HEK293 (cell line): ENCODE measurements around the gene LMTK2.

Experiments used
- CTCF ChIA-PET: fragments of 350-600 bp; formaldehyde crosslinking; extraction: SDS; loops from one replicate; lab custom pipeline; 2021; ENCODE audit warnings: antibody characterized with exemption; lab: Yijun Ruan, JAX
- POLR2A ChIA-PET: fragments of 300-600 bp; formaldehyde crosslinking; extraction: SDS; loops from one replicate; lab custom pipeline; 2020; ENCODE audit warnings: antibody characterized with exemption, inconsistent platforms; lab: Yijun Ruan, JAX
- H3K27ac ChIP-seq: fragments of 200-500 bp; sonication (Bioruptor generic); 2 replicates; pipeline ENCODE4 v1.5.1; 2014; ENCODE audit warnings: low read depth, low read length, control low read depth, inconsistent platforms; ENCODE audit errors: extremely low read depth
- H3K36me3 ChIP-seq, 2 experiments: fragments of 200-500 bp in 1 of 2; sonication (Bioruptor generic) in 1 of 2; 1 replicate in 1 of 2; 2 replicates in 1 of 2; pipeline ENCODE4 v1.5.1; 2014 to 2017; ENCODE audit warnings: inconsistent platforms in 2 of 2, low read length in 2 of 2; ENCODE audit not compliant: control insufficient read depth in 2 of 2, insufficient read depth in 1 of 2
- H3K4me1 ChIP-seq: fragments of 200-500 bp; sonication (Bioruptor generic); 2 replicates; pipeline ENCODE4 v1.5.1; 2014; ENCODE audit warnings: mild to moderate bottlenecking, low read length, inconsistent platforms; ENCODE audit not compliant: control insufficient read depth, insufficient read depth
- H3K4me3 ChIP-seq: 2 replicates; pipeline ENCODE4 v1.5.1; 2011; ENCODE audit warnings: low read depth, mild to moderate bottlenecking, control low read depth, low read length, moderate library complexity
- H3K9me3 ChIP-seq: fragments of 200-500 bp; sonication (Bioruptor generic); 2 replicates; pipeline ENCODE4 v1.5.1; 2014; ENCODE audit warnings: low read depth, low read length, inconsistent platforms; ENCODE audit not compliant: control insufficient read depth, insufficient read depth
- GLIS2 ChIP-seq: fragments of 450-650 bp; formaldehyde crosslinking; IDR thresholded peaks from 2 replicates; pipeline ENCODE4 v1.5.1; 2016; ENCODE audit warnings: missing biosample characterization, missing genetic modification characterization
- KLF1 ChIP-seq: fragments of 450-650 bp; formaldehyde crosslinking; IDR thresholded peaks from 2 replicates; pipeline ENCODE4 v1.5.1; 2016; ENCODE audit warnings: missing biosample characterization, missing genetic modification characterization
- KLF16 ChIP-seq: fragments of 450-650 bp; formaldehyde crosslinking; IDR thresholded peaks from 2 replicates; pipeline ENCODE4 v1.5.1; 2017; ENCODE audit warnings: missing biosample characterization, missing genetic modification characterization
- KLF9 ChIP-seq: fragments of 450-650 bp; formaldehyde crosslinking; IDR thresholded peaks from 2 replicates; pipeline ENCODE4 v1.5.1; 2016; ENCODE audit warnings: missing biosample characterization, missing genetic modification characterization, low read depth
- MZF1 ChIP-seq: fragments of 450-650 bp; formaldehyde crosslinking; IDR thresholded peaks from 2 replicates; pipeline ENCODE4 v1.5.1; 2017; ENCODE audit warnings: missing biosample characterization, missing genetic modification characterization, borderline replicate concordance
- PRDM10 ChIP-seq: fragments of 450-650 bp; formaldehyde crosslinking; IDR thresholded peaks from 2 replicates; pipeline ENCODE4 v1.5.1; 2016; ENCODE audit warnings: missing biosample characterization, missing genetic modification characterization
- PRDM4 ChIP-seq: fragments of 450-650 bp; formaldehyde crosslinking; IDR thresholded peaks from 2 replicates; pipeline ENCODE4 v1.5.1; 2017; ENCODE audit warnings: missing biosample characterization, missing genetic modification characterization
- RBAK ChIP-seq: fragments of 450-650 bp; formaldehyde crosslinking; IDR thresholded peaks from 2 replicates; pipeline ENCODE4 v1.5.1; 2016; ENCODE audit warnings: missing biosample characterization, missing genetic modification characterization
- REPIN1 ChIP-seq: fragments of 450-650 bp; formaldehyde crosslinking; IDR thresholded peaks from 2 replicates; pipeline ENCODE4 v1.5.1; 2017; ENCODE audit warnings: missing biosample characterization, missing genetic modification characterization, low read depth
- SETDB1 ChIP-seq: IDR thresholded peaks from one replicate; pipeline ENCODE4 v1.6.1; 2017; ENCODE audit warnings: mild to moderate bottlenecking, low read length, moderate library complexity, mixed read lengths; ENCODE audit not compliant: insufficient read length
- ZBTB44 ChIP-seq: fragments of 450-650 bp; IDR thresholded peaks from 2 replicates; pipeline ENCODE4 v1.5.1; 2018; ENCODE audit warnings: missing biosample characterization, mild to moderate bottlenecking, missing genetic modification characterization
- ZNF114 ChIP-seq: fragments of 450-650 bp; formaldehyde crosslinking; IDR thresholded peaks from 2 replicates; pipeline ENCODE4 v1.5.0; 2017; ENCODE audit warnings: missing biosample characterization, missing genetic modification characterization
- ZNF133 ChIP-seq: fragments of 450-650 bp; formaldehyde crosslinking; IDR thresholded peaks from 2 replicates; pipeline ENCODE4 v1.5.1; 2016; ENCODE audit warnings: missing biosample characterization, missing genetic modification characterization
- ZNF148 ChIP-seq: fragments of 450-650 bp; formaldehyde crosslinking; IDR thresholded peaks from 2 replicates; pipeline ENCODE4 v1.5.0; 2017; ENCODE audit warnings: missing biosample characterization, missing genetic modification characterization, borderline replicate concordance
- ZNF175 ChIP-seq: fragments of 450-650 bp; formaldehyde crosslinking; IDR thresholded peaks from 2 replicates; pipeline ENCODE4 v1.5.1; 2016; ENCODE audit warnings: missing biosample characterization, missing genetic modification characterization
- ZNF211 ChIP-seq: fragments of 450-650 bp; formaldehyde crosslinking; IDR thresholded peaks from 2 replicates; pipeline ENCODE4 v1.5.1; 2016; ENCODE audit warnings: low read depth, missing biosample characterization, missing genetic modification characterization
- ZNF239 ChIP-seq: fragments of 450-650 bp; formaldehyde crosslinking; IDR thresholded peaks from 2 replicates; pipeline ENCODE4 v1.5.1; 2016; ENCODE audit warnings: missing biosample characterization, missing genetic modification characterization
- ZNF404 ChIP-seq: fragments of 450-650 bp; formaldehyde crosslinking; IDR thresholded peaks from 2 replicates; pipeline ENCODE4 v1.5.1; 2017; ENCODE audit warnings: missing biosample characterization, missing genetic modification characterization
- ZNF549 ChIP-seq: fragments of 450-650 bp; IDR thresholded peaks from 2 replicates; pipeline ENCODE4 v1.5.1; 2018; ENCODE audit warnings: missing biosample characterization, missing genetic modification characterization, mild to moderate bottlenecking, inconsistent platforms, moderate library complexity
- ZNF561 ChIP-seq: fragments of 450-650 bp; IDR thresholded peaks from 2 replicates; pipeline ENCODE4 v1.5.1; 2018; ENCODE audit warnings: missing biosample characterization, missing genetic modification characterization, borderline replicate concordance
- ZNF639 ChIP-seq: fragments of 450-650 bp; formaldehyde crosslinking; IDR thresholded peaks from 2 replicates; pipeline ENCODE4 v1.5.1; 2016; ENCODE audit warnings: missing biosample characterization, missing genetic modification characterization
- ZNF704 ChIP-seq: fragments of 450-650 bp; formaldehyde crosslinking; IDR thresholded peaks from 2 replicates; pipeline ENCODE4 v1.5.1; 2016; ENCODE audit warnings: missing biosample characterization, missing genetic modification characterization
- ZNF830 ChIP-seq: fragments of 450-650 bp; IDR thresholded peaks from 2 replicates; pipeline ENCODE4 v1.5.0; 2018; ENCODE audit warnings: missing biosample characterization, missing genetic modification characterization, low read depth, mild to moderate bottlenecking, moderate library complexity

LMTK2 gene

GRCh38 chr7:98256431-98256830 is 149.8 kb downstream of the LMTK2 start:
- H3K36me3 ChIP-seq = peaks cover 0 to 21% of the 10 kb centered on the region in 2 experiments
- H3K27ac ChIP-seq = no peak overlapping the region
- no peaks in the 10 kb centered on the region for H3K4me1 ChIP-seq
- H3K9me3 ChIP-seq = no peaks in the 10 kb centered on the region
- no peak for TF ChIP-seq ZNF239 (tag by site-specific recombination)
- TF ChIP-seq ZNF561 (tag by site-specific recombination) = no peak
- TF ChIP-seq ZNF175 (tag by site-specific recombination) = no peak
- TF ChIP-seq ZNF639 (tag by site-specific recombination) = no peak
- TF ChIP-seq KLF9 (tag by site-specific recombination) = no peak
- no peak for TF ChIP-seq SETDB1
- TF ChIP-seq MZF1 (tag by site-specific recombination) = no peak
- no peak for TF ChIP-seq RBAK (tag by site-specific recombination)
- POLR2A ChIA-PET = interaction anchor here (0.6 kb wide), 1 partner anchor 45 kb away, joined by 4 read pairs; the partner anchor contains the start of gene BHLHA15
- H3K4me3 ChIP-seq = no peak overlapping the region
- CTCF ChIA-PET = no interaction called here

- Histone ChIP-seq H3K27ac (no peak overlapping the region), H3K4me3 (no peak overlapping the region), H3K36me3 (peaks cover 0 to 24% of the 10 kb centered on the region in 2 experiments), H3K9me3 (no peaks in the 10 kb centered on the region), H3K4me1 (no peaks in the 10 kb centered on the region)
- TF ChIP-seq KLF1 (tag by site-specific recombination) = no peak
- TF ChIP-seq REPIN1 (tag by site-specific recombination) = no peak
- no peak for TF ChIP-seq ZNF830 (tag by site-specific recombination)
- TF ChIP-seq ZNF704 = no peak
- TF ChIP-seq KLF16 (tag by site-specific recombination) = no peak
- TF ChIP-seq ZNF211 = no peak
- TF ChIP-seq KLF9 (tag by site-specific recombination) = no peak
- no peak for TF ChIP-seq ZNF133
- no peak for TF ChIP-seq ZBTB44 (tag by site-specific recombination)
- TF ChIP-seq ZNF404 (tag by site-specific recombination) = no peak
- no peak for TF ChIP-seq ZNF114 (tag by site-specific recombination)
- TF ChIP-seq ZNF148 (tag by site-specific recombination) = no peak
- no peak for TF ChIP-seq ZNF549 (tag by site-specific recombination)
- no peak for TF ChIP-seq GLIS2 (tag by site-specific recombination)
- TF ChIP-seq PRDM10 (tag by site-specific recombination) = no peak
- no peak for TF ChIP-seq PRDM4
- CTCF ChIA-PET = no interaction called here
- POLR2A ChIA-PET = no interaction called here
Measured at GRCh38 chr7:98257701-98258100, 151.0 kb downstream of the LMTK2 start.
